Panc1 (cell line): ENCODE results near the gene OR1B1. TPM values are rescaled to one million over a fixed set of nuclear protein-coding genes. Genes with fewer than 3 reads are reported as not detected.

Source experiments
- ATAC-seq: fragments of 200-7000 bp; cut with Tn5 transposase; 2 replicates; pipeline ENCODE4 v1.9.1; 2020; ENCODE audit warnings: mild to moderate bottlenecking, moderate library complexity
- BruUV-seq: library from RNA; stranded (reverse); fragments of 400-500 nt; replicated peaks from 2 replicates; lab custom pipeline; 2021; lab: Mats Ljungman, UMichigan
- CTCF ChIA-PET: fragments of 300-600 bp; sonication (Branson Sonifier 250); formaldehyde crosslinking; loops from one replicate; lab custom pipeline; 2022; ENCODE audit warnings: antibody characterized with exemption; lab: Charles Lee
- POLR2A ChIA-PET: fragments of 300-600 bp; sonication (Branson Sonifier 250); formaldehyde crosslinking; loops from one replicate; lab custom pipeline; 2022; ENCODE audit warnings: antibody characterized with exemption; lab: Charles Lee
- DNase-seq: peaks from one replicate; pipeline ENCODE4 v3.0.0-alpha.2; 2010; ENCODE audit warnings: low read depth, low spot score
- H3K27ac ChIP-seq: 2 replicates; pipeline ENCODE4 v1.5.1; 2011; ENCODE audit warnings: mild to moderate bottlenecking, low read length, inconsistent platforms
- H3K27me3 ChIP-seq: fragments of 200-500 bp; sonication (Bioruptor generic); 2 replicates; pipeline ENCODE4 v1.6.0; 2014; ENCODE audit warnings: low read length, inconsistent platforms; ENCODE audit not compliant: control insufficient read depth, insufficient read depth
- H3K36me3 ChIP-seq: fragments of 200-500 bp; sonication (Bioruptor generic); 2 replicates; pipeline ENCODE4 v1.5.1; 2014; ENCODE audit warnings: inconsistent platforms, mild to moderate bottlenecking, low read length, moderate library complexity; ENCODE audit not compliant: control insufficient read depth, insufficient read depth
- H3K4me1 ChIP-seq: 2 replicates; pipeline ENCODE4 v1.5.1; 2011; ENCODE audit warnings: inconsistent platforms, mild to moderate bottlenecking, low read length, moderate library complexity; ENCODE audit not compliant: control insufficient read depth, insufficient read depth
- H3K4me3 ChIP-seq, 2 experiments: 2 replicates each; pipeline ENCODE4 v1.5.1; 2011 to 2012; ENCODE audit warnings: low read depth in 2 of 2, low read length in 2 of 2, mild to moderate bottlenecking in 2 of 2, inconsistent platforms in 1 of 2, moderate library complexity in 1 of 2
- H3K9me3 ChIP-seq: fragments of 200-500 bp; sonication (Bioruptor generic); 2 replicates; pipeline ENCODE4 v1.5.1; 2014; ENCODE audit warnings: low read depth, mild to moderate bottlenecking, inconsistent platforms, low read length, moderate library complexity; ENCODE audit not compliant: control insufficient read depth, insufficient read depth
- CTCF ChIP-seq: fragments of 450-650 bp; IDR thresholded peaks from 2 replicates; pipeline ENCODE4 v1.5.1; 2017; ENCODE audit warnings: mild to moderate bottlenecking
- POLR2AphosphoS5 ChIP-seq: IDR thresholded peaks from 2 replicates; pipeline ENCODE4 v1.6.1; 2012; ENCODE audit warnings: mild to moderate bottlenecking, low read depth, low read length, moderate library complexity
- REST ChIP-seq, 2 experiments: IDR thresholded peaks; 2 replicates each; pipeline ENCODE4 v1.6.1; 2011 to 2012; ENCODE audit warnings: low read depth in 2 of 2, control low read depth in 1 of 2, low read length in 1 of 2, mild to moderate bottlenecking in 1 of 2, moderate library complexity in 1 of 2; ENCODE audit not compliant: insufficient read depth in 1 of 2
- SIN3A ChIP-seq: IDR thresholded peaks from 2 replicates; pipeline ENCODE4 v1.6.1; 2012; ENCODE audit warnings: low read depth, mild to moderate bottlenecking, low read length, moderate library complexity, borderline replicate concordance; ENCODE audit not compliant: insufficient read depth
- TCF7L2 ChIP-seq: IDR thresholded peaks from 2 replicates; pipeline ENCODE4 v1.6.1; 2011; ENCODE audit warnings: mild to moderate bottlenecking, low read depth, low read length, inconsistent platforms
- in situ Hi-C: cut with HindIII; loops from 2 replicates; pipeline ENCODE4 v1.10.0; 2016; ENCODE audit warnings: low sequenced_read_pairs, low pct_unique_long_range_greater_than_20kb
- intact Hi-C: fragments of 100-400 bp; cut with micrococcal nuclease; formaldehyde crosslinking; loops from one replicate; pipeline ENCODE4 v1.10.0; 2022; ENCODE audit not compliant: unreplicated experiment
- total RNA-seq: library from RNA; stranded (reverse); gene quantifications from one replicate; pipeline ENCODE4 v1.2.1, GENCODE V29; 2021; ENCODE audit not compliant: unreplicated experiment

OR1B1 gene
- total RNA-seq, 1 experiment from 2014 or later = not detected

- intact Hi-C loops (no loop called here), in situ Hi-C loops (no loop called here)
- H3K4me1 ChIP-seq = no peaks in the 10 kb centered on the region
- no TSS peak for BruUV-seq
- H3K9me3 ChIP-seq = no peaks in the 10 kb centered on the region
- DNase-seq = no peak
- TF ChIP-seq POLR2AphosphoS5 (no peak), REST (IDR thresholded peaks at IDR 0.05; ENCODE audit: insufficient read depth in 1 of 2, low read depth in 2 of 2, low read length in 1 of 2) (no peak), TCF7L2 (no peak), SIN3A (no peak), CTCF (no peak)
- no peak overlapping the region for H3K4me3 ChIP-seq
- ChIA-PET CTCF (no interaction called here), POLR2A (no interaction called here)
- no peaks in the 10 kb centered on the region for H3K36me3 ChIP-seq
- H3K27ac ChIP-seq = no peak overlapping the region
- H3K27me3 ChIP-seq = no peaks in the 10 kb centered on the region
- ATAC-seq = no peak
These were observed 27.4 kb upstream of the OR1B1 start for GRCh38 chr9:122684851-122685250.

DNA sequence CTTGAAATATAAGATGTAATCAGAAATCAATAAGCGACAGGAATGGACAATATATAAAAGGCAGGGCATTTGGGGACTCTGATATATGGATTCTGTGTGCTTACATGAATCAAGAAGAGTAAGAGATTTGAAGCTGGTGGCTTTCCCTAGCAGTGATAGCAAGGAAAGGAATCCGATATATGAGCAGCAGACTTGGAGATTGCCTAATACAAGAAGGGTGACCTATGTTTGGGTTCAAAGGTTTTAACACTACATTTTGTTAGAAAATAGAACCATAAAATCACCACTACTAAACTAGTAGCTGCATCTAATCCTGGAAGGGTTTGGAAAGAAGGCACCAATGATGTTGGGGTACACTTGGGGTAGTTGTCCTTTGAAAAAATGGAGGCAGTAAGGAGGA is 15.1 kb upstream of the OR1B1 start:
- Histone ChIP-seq H3K9me3 (no peaks in the 10 kb centered on the region), H3K4me3 (no peak overlapping the region), H3K27me3 (0 out of 2 replicates have a peak, but pooled peaks cover 2% of the 10 kb centered on the region), H3K4me1 (no peaks in the 10 kb centered on the region), H3K27ac (no peak overlapping the region), H3K36me3 (no peaks in the 10 kb centered on the region)
- BruUV-seq = no TSS peak
- intact Hi-C loops (no loop called here), in situ Hi-C loops (no loop called here)
- DNase-seq = no peak
- ChIA-PET POLR2A (no interaction called here), CTCF (no interaction called here)
- ATAC-seq = no peak
- TF ChIP-seq CTCF = no peak
- no peak for TF ChIP-seq POLR2AphosphoS5
- TF ChIP-seq SIN3A = no peak
- TF ChIP-seq REST (IDR thresholded peaks at IDR 0.05; ENCODE audit: insufficient read depth in 1 of 2, low read depth in 2 of 2, low read length in 1 of 2) = no peak
